Esophagus muscularis mucosa (tissue), 4 donors: ENCODE measurements around the gene P4HB.

Source experiments
- EP300 ChIP-seq: sonication (generic); formaldehyde crosslinking; IDR thresholded peaks from one replicate; pipeline ENCODE4 v1.6.1; 2017; ENCODE audit warnings: antibody characterized with exemption
- POLR2A ChIP-seq: fragments of 450-650 bp; IDR thresholded peaks from one replicate; pipeline ENCODE4 v1.6.1; 2017; ENCODE audit warnings: antibody characterized with exemption, moderate library complexity, mild to moderate bottlenecking, low read depth
- TF ChIP-seq, protein P1 (sequence below), 3 experiments: fragments of 200-600 bp in 2 of 3; fragments of 450-650 bp in 1 of 3; sonication (generic) in 2 of 3; IDR thresholded peaks; one replicate each; pipeline ENCODE4 v1.5.1; 2017 to 2019; ENCODE audit warnings: antibody characterized with exemption in 3 of 3, mild to moderate bottlenecking in 2 of 3, moderate library complexity in 1 of 3

DNA sequence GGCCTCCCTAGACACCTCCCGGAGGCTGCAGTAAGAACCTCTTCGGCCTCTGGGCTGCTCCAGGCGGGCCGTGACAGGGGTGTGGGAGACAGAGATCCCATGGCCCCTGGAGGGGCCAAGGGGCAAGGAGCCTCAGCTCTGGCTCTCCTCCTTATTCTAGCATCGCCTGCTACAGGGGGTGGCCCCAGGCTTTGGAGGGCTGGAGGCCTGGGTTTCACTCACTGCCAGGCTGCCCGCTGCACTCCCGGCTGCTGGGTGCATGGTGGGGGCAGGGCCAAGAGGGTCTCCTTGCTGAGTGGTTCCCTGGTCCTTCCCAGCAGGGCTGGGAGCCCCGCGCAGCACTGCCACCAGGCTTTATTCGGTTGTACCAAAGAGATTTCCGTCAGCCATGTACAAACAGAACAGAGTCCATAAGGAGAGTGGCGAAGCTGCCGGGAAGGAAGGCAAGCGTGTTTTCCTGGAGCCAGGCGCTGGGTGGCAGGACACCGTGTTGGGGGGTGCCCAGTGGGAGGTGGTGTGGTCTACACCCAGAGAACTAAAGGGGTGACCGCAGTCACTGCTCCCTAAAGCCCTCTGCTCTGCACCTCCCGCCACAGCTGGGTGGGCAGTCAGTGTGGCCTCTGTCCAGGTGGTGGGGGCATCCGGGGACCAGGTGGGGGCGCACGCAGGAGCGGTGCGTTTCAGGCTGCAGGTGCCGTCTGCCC lies 43.7 kb upstream of the P4HB start:
- TF ChIP-seq, protein P1, sequence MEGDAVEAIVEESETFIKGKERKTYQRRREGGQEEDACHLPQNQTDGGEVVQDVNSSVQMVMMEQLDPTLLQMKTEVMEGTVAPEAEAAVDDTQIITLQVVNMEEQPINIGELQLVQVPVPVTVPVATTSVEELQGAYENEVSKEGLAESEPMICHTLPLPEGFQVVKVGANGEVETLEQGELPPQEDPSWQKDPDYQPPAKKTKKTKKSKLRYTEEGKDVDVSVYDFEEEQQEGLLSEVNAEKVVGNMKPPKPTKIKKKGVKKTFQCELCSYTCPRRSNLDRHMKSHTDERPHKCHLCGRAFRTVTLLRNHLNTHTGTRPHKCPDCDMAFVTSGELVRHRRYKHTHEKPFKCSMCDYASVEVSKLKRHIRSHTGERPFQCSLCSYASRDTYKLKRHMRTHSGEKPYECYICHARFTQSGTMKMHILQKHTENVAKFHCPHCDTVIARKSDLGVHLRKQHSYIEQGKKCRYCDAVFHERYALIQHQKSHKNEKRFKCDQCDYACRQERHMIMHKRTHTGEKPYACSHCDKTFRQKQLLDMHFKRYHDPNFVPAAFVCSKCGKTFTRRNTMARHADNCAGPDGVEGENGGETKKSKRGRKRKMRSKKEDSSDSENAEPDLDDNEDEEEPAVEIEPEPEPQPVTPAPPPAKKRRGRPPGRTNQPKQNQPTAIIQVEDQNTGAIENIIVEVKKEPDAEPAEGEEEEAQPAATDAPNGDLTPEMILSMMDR (IDR thresholded peaks at IDR 0.05): no peak
- TF ChIP-seq POLR2A: no peak
- TF ChIP-seq EP300: no peak
